Sigmoid colon (tissue), 7 donors: ENCODE data around the gene TRIO. TPM values are rescaled to one million over a fixed set of nuclear protein-coding genes. Genes with fewer than 3 reads are reported as not detected.

Experiments used
- DNase-seq: peaks from one replicate; pipeline ENCODE4 v3.0.0-alpha.2; 2019
- H3K27ac ChIP-seq, 4 donors: fragments of 200-600 bp; sonication (generic); one replicate each; pipeline ENCODE4 v1.5.1; 2016 to 2019; ENCODE audit warnings: mild to moderate bottlenecking in 1 of 4
- H3K27me3 ChIP-seq, 3 donors: fragments of 200-600 bp; sonication (generic); one replicate each; pipeline ENCODE4 v1.5.1; 2019; ENCODE audit warnings: mild to moderate bottlenecking in 1 of 3
- H3K36me3 ChIP-seq, 4 donors: fragments of 200-600 bp; sonication (generic); one replicate each; pipeline ENCODE4 v1.5.1; 2016 to 2019
- H3K4me1 ChIP-seq, 4 donors: fragments of 200-600 bp; sonication (generic); one replicate each; pipeline ENCODE4 v1.5.1; 2017 to 2019
- H3K4me3 ChIP-seq, 4 donors: fragments of 200-600 bp; sonication (generic); one replicate each; pipeline ENCODE4 v1.5.1; 2017 to 2019; ENCODE audit warnings: mild to moderate bottlenecking in 2 of 4, moderate library complexity in 1 of 4
- H3K9me3 ChIP-seq, 4 donors: fragments of 200-600 bp in 3 of 4; sonication (generic) in 3 of 4; one replicate each; pipeline versions ENCODE4 v1.5.1 to v1.6.1; 2013 to 2019
- EP300 ChIP-seq, 4 donors: sonication (generic); formaldehyde crosslinking; IDR thresholded peaks; one replicate each; pipeline ENCODE4 v1.6.1; 2017; ENCODE audit warnings: antibody characterized with exemption in 4 of 4
- POLR2A ChIP-seq, 2 donors: fragments of 450-650 bp; IDR thresholded peaks; one replicate each; pipeline ENCODE4 v1.6.1; 2016; ENCODE audit warnings: antibody characterized with exemption in 2 of 2, mild to moderate bottlenecking in 2 of 2, moderate library complexity in 2 of 2
- POLR2AphosphoS5 ChIP-seq, 4 donors: sonication (generic); formaldehyde crosslinking; IDR thresholded peaks; one replicate each; pipeline ENCODE4 v1.6.1; 2017; ENCODE audit warnings: antibody characterized with exemption in 4 of 4
- WGBS, 2 donors: extraction: QIAGEN DNeasy Blood & Tissue Kit; methylation state at CpG; one replicate each; pipeline ENCODE4 v1.1.7; 2013; 5-methylcytosine and 5-hydroxymethylcytosine counted together
- intact Hi-C: fragments of 100-400 bp; cut with DNase I; formaldehyde crosslinking; loops from one replicate; pipeline ENCODE4 v1.15.1; 2023
- polyA plus RNA-seq, 3 donors: library from polyadenylated mRNA; stranded (reverse); fragments of 200-250 nt; gene quantifications; one replicate each; pipeline ENCODE4 v1.2.3, GENCODE V29; 2013
- total RNA-seq, 4 donors: library from RNA; depleted of rRNA; stranded (reverse); fragments of >200 nt; gene quantifications; one replicate each; pipeline ENCODE4 v1.1.0, GENCODE V29; 2016
- TF ChIP-seq, protein P1 (sequence below), 4 experiments: fragments of 450-650 bp in 3 of 4; fragments of 200-600 bp in 1 of 4; IDR thresholded peaks; one replicate each; pipeline ENCODE4 v1.5.1; 2016 to 2019; ENCODE audit warnings: antibody characterized with exemption in 4 of 4, mild to moderate bottlenecking in 3 of 4, moderate library complexity in 2 of 4
- donor health status: healthy with polysubstance abuse.
- donor health status: Bipolar disorder and iron deficiency.
- donor health status: healthy.

Gene TRIO
- total and polyA plus RNA-seq, 7 donors, result 34.8 to 300 (median 119) TPM

DNA sequence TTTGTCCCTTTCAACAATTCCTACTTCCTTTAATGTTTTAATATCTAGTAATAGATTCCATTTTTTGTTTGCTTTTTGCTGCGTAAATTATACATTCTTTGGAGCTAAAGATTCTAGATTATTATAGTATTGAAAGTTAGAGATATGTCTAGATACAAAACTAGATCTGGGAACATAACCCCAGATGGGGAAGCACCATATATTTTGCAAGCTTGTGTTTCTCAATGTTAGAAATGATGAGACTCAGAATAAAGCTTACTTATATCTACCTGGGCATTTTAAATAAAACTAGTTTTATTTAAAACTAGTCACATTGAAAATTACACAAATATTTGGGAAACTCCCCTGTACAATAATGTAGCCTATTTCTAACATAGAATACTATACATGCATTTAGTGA is 32.2 kb downstream of the TRIO start:
- 84 to 88% methylated on average over 1 of the region's 1 CpG for WGBS, 2 donors
- intact Hi-C loops, result no loop called here
- H3K4me1 ChIP-seq, result peaks cover 0 to 84% (median 67%) of the 10 kb centered on the region in 4 donors
- no peak overlapping the region for H3K27ac ChIP-seq
- TF ChIP-seq, protein P1, sequence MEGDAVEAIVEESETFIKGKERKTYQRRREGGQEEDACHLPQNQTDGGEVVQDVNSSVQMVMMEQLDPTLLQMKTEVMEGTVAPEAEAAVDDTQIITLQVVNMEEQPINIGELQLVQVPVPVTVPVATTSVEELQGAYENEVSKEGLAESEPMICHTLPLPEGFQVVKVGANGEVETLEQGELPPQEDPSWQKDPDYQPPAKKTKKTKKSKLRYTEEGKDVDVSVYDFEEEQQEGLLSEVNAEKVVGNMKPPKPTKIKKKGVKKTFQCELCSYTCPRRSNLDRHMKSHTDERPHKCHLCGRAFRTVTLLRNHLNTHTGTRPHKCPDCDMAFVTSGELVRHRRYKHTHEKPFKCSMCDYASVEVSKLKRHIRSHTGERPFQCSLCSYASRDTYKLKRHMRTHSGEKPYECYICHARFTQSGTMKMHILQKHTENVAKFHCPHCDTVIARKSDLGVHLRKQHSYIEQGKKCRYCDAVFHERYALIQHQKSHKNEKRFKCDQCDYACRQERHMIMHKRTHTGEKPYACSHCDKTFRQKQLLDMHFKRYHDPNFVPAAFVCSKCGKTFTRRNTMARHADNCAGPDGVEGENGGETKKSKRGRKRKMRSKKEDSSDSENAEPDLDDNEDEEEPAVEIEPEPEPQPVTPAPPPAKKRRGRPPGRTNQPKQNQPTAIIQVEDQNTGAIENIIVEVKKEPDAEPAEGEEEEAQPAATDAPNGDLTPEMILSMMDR (IDR thresholded peaks at IDR 0.05), result no peak
- TF ChIP-seq EP300 (IDR thresholded peaks at IDR 0.05) (no peak), POLR2AphosphoS5 (IDR thresholded peaks at IDR 0.05) (no peak), POLR2A (IDR thresholded peaks at IDR 0.05) (no peak)
- H3K4me3 ChIP-seq, result no peak overlapping the region
- DNase-seq, result no peak
- no peaks in the 10 kb centered on the region for H3K9me3 ChIP-seq
- no peaks in the 10 kb centered on the region for H3K36me3 ChIP-seq
- no peaks in the 10 kb centered on the region for H3K27me3 ChIP-seq

DNA sequence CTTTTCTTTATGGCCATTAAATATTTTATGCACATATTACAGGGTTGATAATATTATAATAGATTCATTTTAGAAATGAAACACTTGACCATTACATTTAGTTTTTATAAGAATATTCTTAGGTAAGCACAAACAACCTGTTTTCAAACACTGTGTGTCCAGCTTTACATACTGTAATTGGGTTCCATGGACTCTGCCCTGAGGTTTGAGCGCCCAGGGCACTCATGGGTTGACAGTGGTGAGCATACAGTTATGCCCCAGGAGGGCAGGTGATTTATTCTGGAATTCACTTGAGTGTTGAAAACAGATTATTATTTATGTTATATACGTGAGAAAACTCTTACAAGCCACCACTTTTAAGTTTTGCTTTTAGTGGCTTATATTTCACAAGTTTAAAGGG is 33.7 kb downstream of the TRIO start:
- no peaks in the 10 kb centered on the region for H3K9me3 ChIP-seq
- no peak overlapping the region for H3K4me3 ChIP-seq
- 36 to 67% methylated on average over 2 of the region's 2 CpGs for WGBS, 2 donors
- H3K4me1 ChIP-seq, result peaks cover 0 to 81% (median 64%) of the 10 kb centered on the region in 4 donors
- TF ChIP-seq, protein P1 (IDR thresholded peaks at IDR 0.05), result no peak
- no peak for TF ChIP-seq EP300 (IDR thresholded peaks at IDR 0.05)
- no peak for TF ChIP-seq POLR2A (IDR thresholded peaks at IDR 0.05)
- H3K27ac ChIP-seq, result no peak overlapping the region
- no peak for DNase-seq
- no peaks in the 10 kb centered on the region for H3K36me3 ChIP-seq
- intact Hi-C loops, result no loop called here
- H3K27me3 ChIP-seq, result no peaks in the 10 kb centered on the region

DNA sequence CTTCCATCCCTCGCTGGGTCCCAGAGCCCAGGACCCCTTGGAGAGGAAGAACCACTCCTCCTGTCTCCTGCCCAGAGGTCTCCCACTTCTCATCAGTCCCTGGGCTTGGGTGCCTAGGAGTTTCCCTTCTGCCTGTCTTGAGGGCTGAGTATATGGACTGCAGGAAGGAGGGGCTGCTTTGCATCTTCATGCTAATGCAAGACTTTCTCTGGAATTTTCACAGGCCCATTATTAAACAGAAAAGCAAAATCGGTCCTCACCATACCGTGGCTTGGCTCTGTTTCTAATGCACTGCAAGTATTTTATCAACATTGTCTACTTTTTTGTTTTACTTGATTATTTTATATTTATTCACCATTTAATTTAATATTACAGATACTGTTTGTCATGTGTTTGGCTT is 34.5 kb downstream of the TRIO start:
- WGBS, 2 donors, result 79 to 81% methylated on average over 3 of the region's 3 CpGs
- TF ChIP-seq POLR2AphosphoS5 (IDR thresholded peaks at IDR 0.05) (no peak), EP300 (IDR thresholded peaks at IDR 0.05) (no peak)
- peaks cover 0 to 81% (median 66%) of the 10 kb centered on the region in 4 donors for H3K4me1 ChIP-seq
- no peak overlapping the region for H3K4me3 ChIP-seq
- H3K9me3 ChIP-seq, result no peaks in the 10 kb centered on the region
- intact Hi-C loops, result no loop called here
- no peaks in the 10 kb centered on the region for H3K27me3 ChIP-seq
- DNase-seq, result no peak
- H3K36me3 ChIP-seq, result no peaks in the 10 kb centered on the region
- peak overlapping the region in 2 of 4 donors; percentile 91 to 94 for H3K27ac ChIP-seq

DNA sequence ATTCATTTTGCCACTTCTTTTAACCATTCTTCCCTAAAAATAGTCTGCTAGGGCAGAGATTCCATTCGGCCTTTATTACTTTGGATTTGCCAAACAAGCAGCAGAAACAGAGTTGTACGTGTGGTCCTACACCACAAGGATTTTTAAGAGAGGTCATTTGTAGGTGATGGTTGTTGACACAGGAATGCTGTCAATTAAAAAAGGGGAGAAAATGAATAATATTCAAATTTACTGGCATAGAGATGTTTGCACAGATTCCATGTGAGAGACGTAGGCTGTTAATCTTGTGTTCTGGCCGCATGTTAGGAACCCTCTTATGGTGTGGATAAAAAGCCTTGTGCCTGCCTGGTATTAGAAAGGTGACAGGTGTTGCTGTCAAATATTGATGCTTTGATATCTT is 34.9 kb downstream of the TRIO start:
- Histone ChIP-seq H3K4me3 (no peak overlapping the region), H3K9me3 (no peaks in the 10 kb centered on the region), H3K27me3 (no peaks in the 10 kb centered on the region), H3K36me3 (no peaks in the 10 kb centered on the region), H3K27ac (peak overlapping the region in 3 of 4 donors; percentile 43 to 94 (median 91)), H3K4me1 (peaks cover 0 to 81% (median 68%) of the 10 kb centered on the region in 4 donors)
- TF ChIP-seq, protein P1 (IDR thresholded peaks at IDR 0.05), result no peak
- no peak for TF ChIP-seq POLR2AphosphoS5 (IDR thresholded peaks at IDR 0.05)
- TF ChIP-seq POLR2A (IDR thresholded peaks at IDR 0.05), result no peak
- TF ChIP-seq EP300 (IDR thresholded peaks at IDR 0.05), result no peak
- no peak for DNase-seq
- intact Hi-C loops, result no loop called here
- 71 to 77% methylated on average over 4 of the region's 4 CpGs for WGBS, 2 donors

DNA sequence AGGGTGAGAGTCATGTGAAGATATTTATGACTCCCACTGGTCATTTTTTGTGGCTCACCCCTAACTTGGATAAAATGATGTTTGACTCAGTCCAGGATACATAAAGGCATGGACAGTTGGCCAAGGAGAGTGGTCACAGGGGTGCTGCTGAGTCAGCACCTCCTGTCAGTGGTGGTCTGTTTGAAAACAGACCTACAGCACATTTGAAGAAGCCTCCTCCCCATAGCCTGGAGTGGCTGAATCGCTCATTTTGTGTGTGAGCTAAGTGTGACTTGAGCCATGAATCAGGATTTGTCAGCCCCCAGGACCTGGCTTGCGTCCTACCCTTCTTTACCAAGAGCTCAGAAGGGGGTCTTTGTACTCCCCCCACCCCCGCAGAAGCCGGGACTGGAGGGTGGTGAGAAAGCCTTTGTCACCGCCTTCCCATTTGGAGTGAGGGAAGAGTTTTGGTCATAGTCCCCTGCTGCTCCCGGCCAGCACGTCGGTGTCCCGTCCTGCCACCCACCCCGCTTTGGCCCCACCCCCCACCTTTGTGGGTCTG is 35.6 kb downstream of the TRIO start:
- Histone ChIP-seq H3K9me3 (no peaks in the 10 kb centered on the region), H3K4me1 (peaks cover 0 to 81% (median 68%) of the 10 kb centered on the region in 4 donors), H3K27ac (peak overlapping the region; percentile 43 to 95 (median 92)), H3K4me3 (no peak overlapping the region), H3K27me3 (no peaks in the 10 kb centered on the region), H3K36me3 (no peaks in the 10 kb centered on the region)
- intact Hi-C loops, result no loop called here
- peak in 1 of 4 donors; percentile 20 for TF ChIP-seq POLR2AphosphoS5 (IDR thresholded peaks at IDR 0.05)
- TF ChIP-seq POLR2A (IDR thresholded peaks at IDR 0.05), result no peak
- no peak for TF ChIP-seq EP300 (IDR thresholded peaks at IDR 0.05)
- DNase-seq, result no peak
- 86 to 90% methylated on average over 10 of the region's 10 CpGs for WGBS, 2 donors

DNA sequence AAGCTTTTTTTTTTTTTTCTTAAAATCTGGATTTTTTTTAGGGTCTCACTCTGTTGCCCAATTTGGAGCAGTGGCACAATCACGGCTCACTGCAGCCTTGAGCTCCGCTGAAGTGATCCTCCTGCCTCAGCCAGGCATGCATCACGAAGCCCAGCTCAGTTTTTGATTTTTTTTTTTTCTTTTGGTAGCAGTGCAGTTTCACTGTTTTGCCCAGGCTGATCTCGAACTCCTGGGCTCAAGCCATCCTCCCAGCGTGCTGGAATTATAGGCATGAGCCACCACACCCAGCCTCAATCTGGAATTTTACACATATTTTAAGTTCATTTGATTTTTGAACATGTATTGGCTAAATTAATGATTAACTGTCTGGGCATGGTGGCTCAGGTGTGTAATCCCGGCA is 36.3 kb downstream of the TRIO start:
- TF ChIP-seq EP300 (IDR thresholded peaks at IDR 0.05) (no peak), POLR2A (IDR thresholded peaks at IDR 0.05) (no peak), POLR2AphosphoS5 (IDR thresholded peaks at IDR 0.05) (no peak)
- TF ChIP-seq, protein P1 (IDR thresholded peaks at IDR 0.05), result no peak
- Histone ChIP-seq H3K36me3 (no peaks in the 10 kb centered on the region), H3K27me3 (no peaks in the 10 kb centered on the region), H3K4me1 (peaks cover 0 to 81% (median 69%) of the 10 kb centered on the region in 4 donors), H3K9me3 (no peaks in the 10 kb centered on the region), H3K4me3 (no peak overlapping the region), H3K27ac (peak overlapping the region; percentile 43 to 95 (median 92))
- WGBS, 2 donors, result 50 to 75% methylated on average over 6 of the region's 6 CpGs
- intact Hi-C loops, result no loop called here
- no peak for DNase-seq
